Parathyroid adenoma (tissue), 2 donors: Measurements from ENCODE around the gene PRKG1.

Source experiments
- H2AFZ ChIP-seq: fragments of 300-600 bp; sonication (generic); one replicate; pipeline ENCODE4 v1.7.0; 2017; ENCODE audit warnings: antibody characterized with exemption, mild to moderate bottlenecking
- H3K27ac ChIP-seq: fragments of 300-600 bp; sonication (generic); one replicate; pipeline ENCODE4 v1.7.0; 2017
- H3K27me3 ChIP-seq: fragments of 300-600 bp; sonication (generic); one replicate; pipeline ENCODE4 v1.7.0; 2017; ENCODE audit warnings: low read length; ENCODE audit not compliant: control insufficient read depth, insufficient read depth
- H3K36me3 ChIP-seq: fragments of 300-600 bp; sonication (generic); one replicate; pipeline ENCODE4 v1.7.0; 2017; ENCODE audit warnings: low read length; ENCODE audit not compliant: control insufficient read depth, insufficient read depth
- H3K4me1 ChIP-seq: fragments of 300-600 bp; sonication (generic); one replicate; pipeline ENCODE4 v1.7.0; 2017; ENCODE audit warnings: control low read depth
- H3K4me2 ChIP-seq: fragments of 300-600 bp; sonication (generic); one replicate; pipeline ENCODE4 v1.7.0; 2017; ENCODE audit warnings: low read length
- H3K4me3 ChIP-seq: fragments of 300-600 bp; sonication (generic); one replicate; pipeline ENCODE4 v1.7.0; 2017; ENCODE audit warnings: low read depth, low read length
- H3K79me2 ChIP-seq: fragments of 300-600 bp; sonication (generic); one replicate; pipeline ENCODE4 v1.7.0; 2017; ENCODE audit warnings: control low read depth
- H3K9ac ChIP-seq: fragments of 300-600 bp; sonication (generic); one replicate; pipeline ENCODE4 v1.7.0; 2017; ENCODE audit warnings: mild to moderate bottlenecking
- H3K9me3 ChIP-seq: fragments of 300-600 bp; sonication (generic); one replicate; pipeline ENCODE4 v1.7.0; 2017; ENCODE audit warnings: low read length; ENCODE audit not compliant: control insufficient read depth
- CTCF ChIP-seq: fragments of 300-600 bp; sonication (generic); IDR thresholded peaks from one replicate; pipeline ENCODE4 v1.7.0; 2017; ENCODE audit warnings: antibody characterized with exemption, mild to moderate bottlenecking
- donor health status: primary hyperparathyroidism.

Gene PRKG1

GRCh38 chr10:52077814-52078213, 1003.5 kb downstream of the PRKG1 start:
- Histone ChIP-seq H3K4me2 (no peak overlapping the region), H3K4me1 (no peaks in the 10 kb centered on the region), H3K36me3 (no peaks in the 10 kb centered on the region), H3K9ac (no peak overlapping the region), H3K79me2 (no peaks in the 10 kb centered on the region), H3K4me3 (no peak overlapping the region), H3K9me3 (no peaks in the 10 kb centered on the region), H3K27ac (no peak overlapping the region), H2AFZ (no peak overlapping the region), H3K27me3 (no peaks in the 10 kb centered on the region)
- no peak for TF ChIP-seq CTCF

- Histone ChIP-seq H3K79me2 (no peaks in the 10 kb centered on the region), H3K27me3 (no peaks in the 10 kb centered on the region), H3K36me3 (no peaks in the 10 kb centered on the region), H3K4me2 (no peak overlapping the region), H3K4me1 (no peaks in the 10 kb centered on the region), H3K9ac (no peak overlapping the region), H2AFZ (no peak overlapping the region), H3K4me3 (no peak overlapping the region), H3K9me3 (no peaks in the 10 kb centered on the region), H3K27ac (no peak overlapping the region)
- no peak for TF ChIP-seq CTCF
Measured at GRCh38 chr10:52078397-52078937, 1004.2 kb downstream of the PRKG1 start.

GRCh38 chr10:52082307-52082706, 1008.0 kb downstream of the PRKG1 start:
- H3K4me3 ChIP-seq, result no peak overlapping the region
- no peak overlapping the region for H3K27ac ChIP-seq
- no peaks in the 10 kb centered on the region for H3K79me2 ChIP-seq
- no peak overlapping the region for H2AFZ ChIP-seq
- H3K4me1 ChIP-seq, result no peaks in the 10 kb centered on the region
- no peak overlapping the region for H3K9ac ChIP-seq
- TF ChIP-seq CTCF, result no peak
- no peak overlapping the region for H3K4me2 ChIP-seq
- no peaks in the 10 kb centered on the region for H3K36me3 ChIP-seq
- no peaks in the 10 kb centered on the region for H3K27me3 ChIP-seq
- no peaks in the 10 kb centered on the region for H3K9me3 ChIP-seq

- TF ChIP-seq CTCF, result no peak
- H3K79me2 ChIP-seq, result no peaks in the 10 kb centered on the region
- no peaks in the 10 kb centered on the region for H3K36me3 ChIP-seq
Measured at GRCh38 chr10:52083422-52083821, 1009.1 kb downstream of the PRKG1 start.

GRCh38 chr10:52092390-52092789, 1018.1 kb downstream of the PRKG1 start:
- no peak for TF ChIP-seq CTCF
- H3K9ac ChIP-seq, result no peak overlapping the region
- H3K4me1 ChIP-seq, result no peaks in the 10 kb centered on the region
- H3K4me2 ChIP-seq, result no peak overlapping the region
- H3K27ac ChIP-seq, result no peak overlapping the region
- no peaks in the 10 kb centered on the region for H3K36me3 ChIP-seq
- no peaks in the 10 kb centered on the region for H3K79me2 ChIP-seq
- H3K9me3 ChIP-seq, result no peaks in the 10 kb centered on the region
- H3K27me3 ChIP-seq, result no peaks in the 10 kb centered on the region
- no peak overlapping the region for H3K4me3 ChIP-seq
- H2AFZ ChIP-seq, result no peak overlapping the region

More at GRCh38 chr10:52083422-52083821, 1009.1 kb downstream of the PRKG1 start:
- Histone ChIP-seq H3K27ac (no peak overlapping the region), H3K27me3 (no peaks in the 10 kb centered on the region), H3K9me3 (no peaks in the 10 kb centered on the region), H3K4me3 (no peak overlapping the region), H3K4me1 (no peaks in the 10 kb centered on the region), H2AFZ (no peak overlapping the region), H3K9ac (no peak overlapping the region), H3K4me2 (no peak overlapping the region)
